GM12872 (cell line): ENCODE measurements around the gene WDR37.
A peak's percentile ranks its signal among the peaks of the same experiment; 100 is the strongest.

ENCODE experiments used
- CTCF ChIP-seq: IDR thresholded peaks from 3 replicates; pipeline ENCODE4 v1.5.1; 2011; ENCODE audit warnings: low read depth, mild to moderate bottlenecking, low read length, moderate library complexity; ENCODE audit not compliant: insufficient read depth

WDR37 gene

GRCh38 chr10:1141261-1141660 lies 85.1 kb downstream of the WDR37 start:
- TF ChIP-seq CTCF: no peak

GRCh38 chr10:1141701-1142100 lies 85.5 kb downstream of the WDR37 start:
- TF ChIP-seq CTCF: no peak

- TF ChIP-seq CTCF: peak; percentile 47; the same call in 2 of the 3 replicates
Measured at GRCh38 chr10:1142596-1142995, 86.4 kb downstream of the WDR37 start.

GRCh38 chr10:1147810-1148209 lies 91.6 kb downstream of the WDR37 start:
- no peak for TF ChIP-seq CTCF

GRCh38 chr10:1148855-1149605 lies 92.8 kb downstream of the WDR37 start:
- TF ChIP-seq CTCF: no peak

GRCh38 chr10:1149793-1150637 lies 93.8 kb downstream of the WDR37 start:
- TF ChIP-seq CTCF: no peak

- no peak for TF ChIP-seq CTCF
Measured at GRCh38 chr10:1150638-1150955, 94.4 kb downstream of the WDR37 start.
